HFF-Myc (cell line): ENCODE measurements around the gene VKORC1L1.
"Not testable (repeated sequence)": the region's sequence is repeated elsewhere in the genome, so short reads cannot be mapped to it uniquely, and the experiment has no call there.

Source experiments
- DNase-seq: peaks from one replicate; pipeline ENCODE4 v3.0.0-alpha.2; 2011; ENCODE audit warnings: low read depth; ENCODE audit errors: extremely low read depth
- H3K4me3 ChIP-seq: replicated peaks from 2 replicates; pipeline ENCODE4 v1.5.1; 2011; ENCODE audit warnings: low read depth, mild to moderate bottlenecking, control low read depth, low read length
- TF ChIP-seq, protein P1 (sequence below): IDR thresholded peaks from 2 replicates; pipeline ENCODE4 v1.5.1; 2012; ENCODE audit warnings: mild to moderate bottlenecking, low read depth, low read length, control low read depth; ENCODE audit errors: missing control alignments

The VKORC1L1 gene

DNA sequence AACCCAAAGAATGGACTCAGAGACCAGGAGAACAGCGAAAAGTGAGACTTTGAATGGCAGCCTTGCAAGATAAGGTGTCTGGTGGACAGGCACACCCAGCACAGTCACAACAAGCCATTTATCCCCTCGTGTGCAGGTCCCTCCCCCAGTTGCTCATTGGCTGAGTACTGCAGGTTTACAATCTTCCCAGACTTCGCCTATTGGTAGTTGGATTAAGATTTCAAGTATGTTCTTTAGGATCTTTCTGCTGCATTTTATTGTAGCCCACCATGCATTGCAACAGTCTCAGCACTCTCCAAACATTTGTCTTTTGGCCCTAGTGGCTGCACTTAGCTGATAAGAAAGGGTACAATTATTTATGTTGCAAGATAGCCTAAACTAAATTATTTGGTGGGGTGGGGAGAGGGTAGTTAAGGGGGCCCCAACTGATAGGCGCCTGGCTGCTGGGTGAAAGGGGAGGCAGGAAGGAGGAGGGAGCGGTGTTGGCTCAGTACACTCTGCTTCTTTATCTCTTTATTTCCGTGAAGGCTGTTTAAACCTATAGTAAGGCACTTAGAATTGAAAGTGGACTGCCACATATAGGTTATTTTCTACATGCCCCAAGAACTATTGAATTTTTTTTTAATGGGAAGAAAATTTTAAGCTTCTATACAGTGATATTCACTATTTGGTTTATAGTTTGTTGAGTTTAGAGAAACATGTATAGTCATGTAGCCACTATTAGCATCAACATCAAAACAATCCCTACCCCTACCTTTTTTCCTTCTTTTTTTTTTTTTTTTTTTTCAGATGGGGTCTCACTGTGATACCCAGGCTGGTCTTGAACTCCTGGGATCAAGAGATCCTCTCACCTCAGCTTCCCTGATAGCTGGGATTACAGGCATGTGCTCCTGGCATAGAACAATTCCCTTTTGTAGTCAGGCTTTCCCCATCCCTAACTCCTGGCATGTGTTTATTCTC lies 54.9 kb downstream of the VKORC1L1 start:
- TF ChIP-seq, protein P1, sequence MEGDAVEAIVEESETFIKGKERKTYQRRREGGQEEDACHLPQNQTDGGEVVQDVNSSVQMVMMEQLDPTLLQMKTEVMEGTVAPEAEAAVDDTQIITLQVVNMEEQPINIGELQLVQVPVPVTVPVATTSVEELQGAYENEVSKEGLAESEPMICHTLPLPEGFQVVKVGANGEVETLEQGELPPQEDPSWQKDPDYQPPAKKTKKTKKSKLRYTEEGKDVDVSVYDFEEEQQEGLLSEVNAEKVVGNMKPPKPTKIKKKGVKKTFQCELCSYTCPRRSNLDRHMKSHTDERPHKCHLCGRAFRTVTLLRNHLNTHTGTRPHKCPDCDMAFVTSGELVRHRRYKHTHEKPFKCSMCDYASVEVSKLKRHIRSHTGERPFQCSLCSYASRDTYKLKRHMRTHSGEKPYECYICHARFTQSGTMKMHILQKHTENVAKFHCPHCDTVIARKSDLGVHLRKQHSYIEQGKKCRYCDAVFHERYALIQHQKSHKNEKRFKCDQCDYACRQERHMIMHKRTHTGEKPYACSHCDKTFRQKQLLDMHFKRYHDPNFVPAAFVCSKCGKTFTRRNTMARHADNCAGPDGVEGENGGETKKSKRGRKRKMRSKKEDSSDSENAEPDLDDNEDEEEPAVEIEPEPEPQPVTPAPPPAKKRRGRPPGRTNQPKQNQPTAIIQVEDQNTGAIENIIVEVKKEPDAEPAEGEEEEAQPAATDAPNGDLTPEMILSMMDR, result no peak
- no peak for DNase-seq
- H3K4me3 ChIP-seq, result no peak overlapping the region

DNA sequence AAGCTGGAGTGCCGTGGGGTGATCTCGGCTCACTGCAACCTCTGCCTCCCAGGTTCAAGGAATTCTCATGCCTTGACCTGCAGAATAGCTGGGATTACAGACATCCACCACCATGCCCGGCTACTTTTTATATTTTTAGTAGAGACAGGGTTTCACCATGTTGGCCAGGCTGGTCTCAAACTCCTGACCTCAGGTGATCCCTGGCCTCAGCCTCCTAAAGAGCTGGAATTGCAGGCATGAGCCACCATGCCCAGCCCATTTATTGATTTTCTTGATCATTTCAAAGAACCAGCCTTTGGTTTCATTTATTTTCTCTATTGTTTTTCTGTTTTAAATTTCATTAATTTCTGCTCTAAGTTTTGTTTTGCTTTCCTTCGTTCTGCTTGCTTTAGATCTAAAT lies 58.8 kb downstream of the VKORC1L1 start:
- H3K4me3 ChIP-seq, result no peak overlapping the region
- DNase-seq, result no peak
- TF ChIP-seq, protein P1, result no peak

DNA sequence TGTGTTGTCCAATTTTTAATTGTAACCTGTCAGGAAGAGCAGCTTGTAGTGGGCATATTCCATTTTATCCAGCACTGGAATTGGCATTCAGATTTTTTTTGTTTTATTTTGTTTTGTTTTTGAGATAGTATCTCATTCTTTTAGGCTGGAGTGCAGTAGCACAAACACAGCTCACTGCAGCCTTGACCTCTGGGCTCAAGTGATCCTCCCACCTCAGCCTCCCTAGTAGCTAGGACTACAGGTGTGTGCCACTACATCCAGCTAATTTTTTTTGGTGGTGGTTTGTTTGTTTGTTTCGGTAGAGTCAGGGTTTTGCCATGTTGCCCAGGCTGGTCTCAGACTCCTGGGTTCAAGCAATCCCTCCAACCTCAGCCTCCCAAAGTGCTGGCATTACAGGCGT lies 64.4 kb downstream of the VKORC1L1 start:
- H3K4me3 ChIP-seq, result no peak overlapping the region
- DNase-seq, result no peak
- TF ChIP-seq, protein P1, result no peak

DNA sequence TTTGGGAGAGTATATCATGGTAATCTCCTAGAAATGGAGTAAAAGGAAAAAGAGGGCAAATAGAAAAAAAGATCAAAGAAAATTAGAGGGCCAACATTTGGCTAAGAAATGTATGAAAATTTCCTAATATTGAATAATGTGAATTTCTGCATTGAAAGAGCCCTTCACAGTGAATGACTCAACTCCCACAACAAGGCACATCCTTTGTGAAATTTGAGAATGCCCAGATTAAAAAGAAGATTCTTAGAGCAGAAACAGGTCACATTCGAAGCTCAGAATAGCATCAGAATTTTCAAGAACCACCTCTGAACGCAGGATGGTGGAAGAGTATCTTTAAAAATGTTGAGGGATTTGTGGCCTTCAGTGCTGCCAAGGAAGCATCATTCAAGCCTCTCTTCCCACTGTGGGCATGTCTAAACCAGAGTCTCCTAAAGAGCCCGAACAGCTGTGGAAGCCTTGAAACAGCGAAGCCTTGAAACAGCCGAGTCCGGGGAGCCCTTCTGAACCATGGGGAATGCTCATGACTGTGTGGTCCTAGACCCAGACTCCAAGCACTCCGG lies 65.5 kb downstream of the VKORC1L1 start:
- DNase-seq, result no peak
- TF ChIP-seq, protein P1, result no peak

DNA sequence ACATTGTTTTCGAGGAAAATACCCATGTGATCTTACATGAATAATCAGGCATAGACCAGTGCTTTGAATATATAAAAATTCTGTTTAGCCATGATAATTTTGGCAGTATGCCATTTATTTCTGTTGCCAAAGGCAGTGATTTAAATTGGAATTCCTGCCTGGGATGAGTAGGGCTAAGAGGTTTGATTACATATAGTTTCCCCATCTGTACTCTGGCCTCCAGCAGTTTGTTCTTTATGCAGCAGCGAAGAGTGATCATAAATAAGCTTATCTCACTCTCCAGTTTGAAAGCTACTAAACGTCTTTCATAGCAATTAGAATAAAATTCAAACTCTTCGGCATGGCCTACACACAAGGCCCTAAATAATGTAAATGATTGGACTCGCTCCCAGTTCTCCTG lies 72.9 kb downstream of the VKORC1L1 start:
- H3K4me3 ChIP-seq, DNase-seq: not testable (repeated sequence)

More for the DNA sequence above, 65.5 kb downstream of the VKORC1L1 start:
- no peak overlapping the region for H3K4me3 ChIP-seq

DNA sequence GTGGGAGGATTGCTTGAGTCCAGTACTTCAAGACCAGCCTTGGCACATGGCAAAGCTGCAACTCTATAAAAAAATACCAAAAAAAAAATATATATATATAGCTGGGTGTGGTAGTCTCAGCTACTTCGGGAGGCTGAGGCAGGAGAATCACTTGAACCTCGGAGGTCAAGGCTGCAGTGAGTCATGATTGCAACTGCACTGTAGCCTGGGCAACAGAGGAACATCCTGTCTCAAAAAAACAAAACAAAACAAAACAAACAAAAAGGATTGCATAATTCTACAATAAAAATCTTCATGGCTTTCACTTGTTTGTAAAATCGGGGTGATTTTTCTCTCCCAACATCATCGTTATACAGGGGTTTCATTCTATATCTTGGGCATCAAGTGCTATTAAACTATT lies 74.0 kb downstream of the VKORC1L1 start:
- TF ChIP-seq, protein P1, result no peak
- peak; percentile 35 for DNase-seq

DNA sequence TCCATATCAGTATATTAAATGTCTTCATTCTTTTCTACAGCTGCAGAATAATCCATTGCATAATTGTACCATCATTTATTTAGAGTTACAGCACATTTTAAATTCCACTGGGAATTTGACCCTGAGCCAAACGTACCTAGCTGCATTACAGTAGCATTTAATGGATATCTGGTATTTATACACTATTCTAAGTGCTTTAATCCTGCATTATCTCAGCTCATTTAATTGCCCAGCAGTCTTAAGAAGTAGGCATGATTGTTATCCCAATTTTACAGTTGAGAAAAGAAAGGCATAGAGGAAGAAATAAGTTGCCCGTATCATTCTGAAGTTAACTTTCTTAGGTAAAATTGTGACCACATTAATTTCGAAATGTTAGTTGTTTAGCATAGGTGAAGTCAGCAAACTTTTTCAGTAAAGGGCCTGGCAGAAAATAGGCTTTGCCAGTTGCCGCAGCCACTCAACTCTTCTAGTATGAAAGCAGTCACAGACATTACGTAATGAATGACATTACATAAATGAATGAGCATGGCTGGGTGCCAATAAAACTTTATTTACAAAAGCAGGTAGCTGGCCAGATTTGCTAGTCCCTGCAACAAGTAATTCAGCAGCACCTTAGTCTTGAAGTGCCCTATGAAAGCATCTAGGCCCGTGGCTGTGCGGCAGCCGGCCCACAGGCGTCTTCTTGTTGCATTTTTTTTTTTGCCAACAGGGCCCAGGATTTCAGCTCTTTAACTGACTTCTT lies 79.1 kb downstream of the VKORC1L1 start:
- TF ChIP-seq, protein P1, result no peak
- no peak overlapping the region for H3K4me3 ChIP-seq
- no peak for DNase-seq

More for the DNA sequence above, 74.0 kb downstream of the VKORC1L1 start:
- H3K4me3 ChIP-seq, result no peak overlapping the region
